PFSK-1 (cell line): ENCODE data around the gene CLIP1.

Source experiments
- FOXP2 ChIP-seq: optimal IDR thresholded peaks from 2 replicates; pipeline ENCODE3; 2011; ENCODE audit warnings: borderline replicate concordance, control low read depth, inconsistent platforms; ENCODE audit not compliant: insufficient read depth; ENCODE audit errors: extremely low read length, extremely low read depth
- POLR2AphosphoS5 ChIP-seq: IDR thresholded peaks from 2 replicates; pipeline ENCODE4 v1.6.1; 2012; ENCODE audit warnings: low read depth, mild to moderate bottlenecking, control low read depth, low read length, moderate library complexity
- REST ChIP-seq, 2 experiments: IDR thresholded peaks; 2 replicates each; pipeline versions ENCODE4 v1.6.1 to v1.8.0; 2011 to 2012; ENCODE audit warnings: low read depth in 2 of 2, low read length in 2 of 2, control low read depth in 1 of 2, inconsistent platforms in 1 of 2, mild to moderate bottlenecking in 1 of 2, moderate library complexity in 1 of 2; ENCODE audit not compliant: insufficient read depth in 1 of 2
- TAF1 ChIP-seq: IDR thresholded peaks from 2 replicates; pipeline ENCODE4 v1.6.1; 2012; ENCODE audit warnings: low read length, control low read depth, borderline replicate concordance; ENCODE audit not compliant: insufficient read depth

- TF ChIP-seq FOXP2, result no peak
- TF ChIP-seq POLR2AphosphoS5, result no peak
- no peak for TF ChIP-seq TAF1
- no peak for TF ChIP-seq REST (IDR thresholded peaks at IDR 0.05; ENCODE audit: insufficient read depth in 1 of 2, low read depth in 2 of 2, low read length in 2 of 2)
These were observed 109.5 kb downstream of the CLIP1 start for GRCh38 chr12:122312926-122313325.
